ENCODE measurements around the gene VWC2.
"Not testable (repeated sequence)": the region's sequence is repeated elsewhere in the genome, so short reads cannot be mapped to it uniquely, and the experiment has no call there.

GRCh38 chr7:49851614-49851934 lies 78.1 kb downstream of the VWC2 start:
- not testable (repeated sequence) for TF ChIP-seq USF2 (IDR thresholded peaks at IDR 0.05; ENCODE audit: low read depth, low read length); SMC3 (IDR thresholded peaks at IDR 0.05; ENCODE audit: low read depth, low read length); CTCF (conservative IDR thresholded peaks at IDR 0.05; ENCODE audit: low read depth, low read length); RCOR1 (IDR thresholded peaks at IDR 0.05; ENCODE audit: insufficient replicate concordance, low read length); ELK1 (IDR thresholded peaks at IDR 0.05; ENCODE audit: borderline replicate concordance, low read depth, low read length); POLR2A (IDR thresholded peaks at IDR 0.05; ENCODE audit: low read depth, low read length); RFX5 (IDR thresholded peaks at IDR 0.05; ENCODE audit: low read depth, low read length); MXI1 (IDR thresholded peaks at IDR 0.05; ENCODE audit: borderline replicate concordance, low read depth, low read length)

Measured in IMR-90 (cell line).